HepG2 (cell line): ENCODE results near the gene SLC16A3. TPM values are rescaled to one million over a fixed set of nuclear protein-coding genes. Genes with fewer than 3 reads are reported as not detected.
A peak's percentile ranks its signal among the peaks of the same experiment; 100 is the strongest.

ENCODE experiments used
- ARNT2 ChIP-seq: sonication (generic); formaldehyde crosslinking; IDR thresholded peaks from 2 replicates; pipeline ENCODE4 v1.8.0; 2022; ENCODE audit warnings: mild to moderate bottlenecking, low read depth, missing genetic modification reagents, moderate library complexity
- ATF3 ChIP-seq: sonication (generic); formaldehyde crosslinking; IDR thresholded peaks from 2 replicates; pipeline ENCODE4 v1.4.0; 2020; ENCODE audit warnings: missing genetic modification reagents
- BRCA1 ChIP-seq: sonication (generic); formaldehyde crosslinking; IDR thresholded peaks from 2 replicates; pipeline ENCODE4 v1.4.0; 2020; ENCODE audit warnings: missing genetic modification reagents
- CAMTA2 ChIP-seq: sonication (generic); formaldehyde crosslinking; IDR thresholded peaks from 2 replicates; pipeline ENCODE4 v1.4.0; 2020; ENCODE audit warnings: mild to moderate bottlenecking, missing genetic modification reagents, borderline replicate concordance
- DBP ChIP-seq: sonication (generic); formaldehyde crosslinking; IDR thresholded peaks from 2 replicates; pipeline ENCODE4 v1.4.0; 2020; ENCODE audit warnings: missing genetic modification reagents; ENCODE audit errors: not compliant biosample characterization
- HES4 ChIP-seq: sonication (generic); formaldehyde crosslinking; IDR thresholded peaks from 2 replicates; pipeline ENCODE4 v1.9.0; 2021; ENCODE audit warnings: mild to moderate bottlenecking, missing genetic modification reagents, borderline replicate concordance
- HNF1A ChIP-seq, 2 experiments: sonication (generic) in 1 of 2; formaldehyde crosslinking in 1 of 2; IDR thresholded peaks; 2 replicates each; pipeline versions ENCODE4 v1.4.0 to v1.6.1; 2016 to 2020; ENCODE audit warnings: borderline replicate concordance in 1 of 2, low read depth in 1 of 2, mild to moderate bottlenecking in 1 of 2, missing genetic modification reagents in 1 of 2
- JARID2 ChIP-seq: sonication (generic); formaldehyde crosslinking; IDR thresholded peaks from 2 replicates; pipeline ENCODE4 v1.8.1; 2023; ENCODE audit warnings: missing genetic modification reagents, inconsistent platforms; ENCODE audit not compliant: insufficient replicate concordance
- NAIF1 ChIP-seq: sonication (generic); formaldehyde crosslinking; IDR thresholded peaks from 2 replicates; pipeline ENCODE4 v1.5.0; 2020; ENCODE audit warnings: mild to moderate bottlenecking, missing genetic modification reagents, borderline replicate concordance
- NR2C2 ChIP-seq: sonication (generic); formaldehyde crosslinking; IDR thresholded peaks from 2 replicates; pipeline ENCODE4 v1.4.0; 2020; ENCODE audit warnings: missing genetic modification reagents, mild to moderate bottlenecking, moderate library complexity, borderline replicate concordance
- PLSCR1 ChIP-seq: sonication (generic); formaldehyde crosslinking; IDR thresholded peaks from 2 replicates; pipeline ENCODE4 v1.5.0; 2020; ENCODE audit warnings: missing genetic modification reagents, mild to moderate bottlenecking, borderline replicate concordance
- SRY ChIP-seq: sonication (generic); formaldehyde crosslinking; IDR thresholded peaks from 2 replicates; pipeline ENCODE4 v1.8.0; 2022; ENCODE audit warnings: mild to moderate bottlenecking, missing genetic modification reagents
- SUZ12 ChIP-seq: fragments of 150-350 bp; IDR thresholded peaks from 2 replicates; pipeline ENCODE4 v1.6.1; 2014; ENCODE audit warnings: low read depth, low read length
- TFDP1 ChIP-seq: IDR thresholded peaks from 2 replicates; pipeline ENCODE4 v1.6.1; 2016; ENCODE audit warnings: missing compliant biosample characterization, missing genetic modification reagents, borderline replicate concordance
- ZBTB33 ChIP-seq: sonication (generic); formaldehyde crosslinking; IDR thresholded peaks from 2 replicates; pipeline ENCODE4 v1.4.0; 2020; ENCODE audit warnings: missing genetic modification reagents
- ZIK1 ChIP-seq: sonication (generic); formaldehyde crosslinking; IDR thresholded peaks from 2 replicates; pipeline ENCODE4 v1.5.0; 2020; ENCODE audit warnings: mild to moderate bottlenecking, low read depth, missing genetic modification reagents, borderline replicate concordance
- ZMYM2 ChIP-seq: sonication (generic); formaldehyde crosslinking; IDR thresholded peaks from 2 replicates; pipeline ENCODE4 v1.8.0; 2022; ENCODE audit warnings: mild to moderate bottlenecking, missing genetic modification reagents
- ZNF430 ChIP-seq: sonication (generic); formaldehyde crosslinking; IDR thresholded peaks from 2 replicates; pipeline ENCODE4 v1.9.0; 2021; ENCODE audit warnings: mild to moderate bottlenecking, missing genetic modification reagents
- polyA plus RNA-seq, 8 experiments: library from polyadenylated mRNA; depleted of rRNA in 3 of 8; stranded (reverse) in 7 of 8; unstranded in 1 of 8; fragments of >200 nt; fragmentation: Illumina TruSeq in 4 of 8; extraction: Trizol in 4 of 8; gene quantifications; 2 replicates each; pipeline versions ENCODE4 v1.2.1 to v1.2.3, GENCODE V29; 2011 to 2016; ENCODE audit warnings: low read depth in 4 of 8, missing spikeins in 1 of 8, mixed read lengths in 1 of 8; ENCODE audit not compliant: insufficient read depth in 1 of 8
- total RNA-seq, 5 experiments: library from RNA; depleted of rRNA; stranded (reverse); fragments of >200 nt; fragmentation: Illumina TruSeq; extraction: Trizol; gene quantifications; 2 replicates each; pipeline ENCODE4 v1.2.3, GENCODE V29; 2016; ENCODE audit warnings: low read depth in 1 of 5

Gene SLC16A3
- total and polyA plus RNA-seq, 2 of the 13 experiments (the other 11 are each of a cell fraction or from before 2014, with no cell fraction given), result 242 to 349 TPM

- TF ChIP-seq ZBTB33 (CRISPR knock-in tag) (peak; percentile 44; the same call in 1 of the 2 replicates), NR2C2 (CRISPR knock-in tag) (no peak), TFDP1 (CRISPR knock-in tag) (0 out of 2 replicates have a peak, but pooled peaks have one; percentile 21), ARNT2 (CRISPR knock-in tag) (no peak), SRY (peak; percentile 27; the same call in 1 of the 2 replicates), ATF3 (CRISPR knock-in tag) (no peak; the same call in 1 of the 2 replicates), HES4 (CRISPR knock-in tag) (no peak), ZMYM2 (CRISPR knock-in tag) (no peak), NAIF1 (CRISPR knock-in tag) (no peak), JARID2 (CRISPR knock-in tag) (peak; percentile 23), ZNF430 (CRISPR knock-in tag) (peak; percentile 21), ZIK1 (CRISPR knock-in tag) (0 out of 2 replicates have a peak, but pooled peaks have one; percentile 71), HNF1A (IDR thresholded peaks at IDR 0.05; ENCODE audit: low read depth) (no peak), HNF1A (CRISPR knock-in tag; IDR thresholded peaks at IDR 0.05; ENCODE audit: borderline replicate concordance) (no peak; the same call in 1 of the 2 replicates), PLSCR1 (CRISPR knock-in tag) (0 out of 2 replicates have a peak, but pooled peaks have one; percentile 6), SUZ12 (no peak), CAMTA2 (0 out of 2 replicates have a peak, but pooled peaks have one; percentile 16), BRCA1 (CRISPR knock-in tag) (no peak), DBP (no peak)
Observed at GRCh38 chr17:82241926-82242697, 13.3 kb downstream of the SLC16A3 start (continued).
